Endothelial cell of umbilical vein (primary cell): ENCODE measurements around the gene PLB1.

Source experiments
- CTCF ChIP-seq, 2 donors: IDR thresholded peaks; 1 replicate in 1 of 2; 2 replicates in 1 of 2; pipeline ENCODE4 v1.5.1; 2011; ENCODE audit warnings: low read length in 2 of 2, mild to moderate bottlenecking in 2 of 2, moderate library complexity in 2 of 2, control low read depth in 1 of 2, inconsistent platforms in 1 of 2, low read depth in 1 of 2; ENCODE audit not compliant: insufficient read depth in 1 of 2; ENCODE audit errors: extremely low read depth in 1 of 2
- EZH2 ChIP-seq: IDR thresholded peaks from 2 replicates; pipeline ENCODE4 v1.6.1; 2012; ENCODE audit warnings: borderline replicate concordance, low read depth, mild to moderate bottlenecking, moderate library complexity, low read length, inconsistent platforms; ENCODE audit not compliant: severe bottlenecking
- FOS ChIP-seq: IDR thresholded peaks from 2 replicates; pipeline ENCODE4 v1.6.1; 2011; ENCODE audit warnings: mild to moderate bottlenecking, low read length, moderate library complexity, borderline replicate concordance; ENCODE audit not compliant: insufficient read depth
- GATA2 ChIP-seq: IDR thresholded peaks from 2 replicates; pipeline ENCODE4 v1.7.0; 2011; ENCODE audit warnings: low read depth, mild to moderate bottlenecking, moderate library complexity, mixed read lengths, low read length; ENCODE audit not compliant: insufficient read length, insufficient read depth
- JUN ChIP-seq: IDR thresholded peaks from 2 replicates; pipeline ENCODE4 v1.6.1; 2011; ENCODE audit warnings: borderline replicate concordance, low read depth; ENCODE audit not compliant: insufficient read length, insufficient read depth
- MAX ChIP-seq: IDR thresholded peaks from 2 replicates; pipeline ENCODE4 v1.6.1; 2011; ENCODE audit not compliant: insufficient read depth, insufficient read length
- MYC ChIP-seq: IDR thresholded peaks from one replicate; pipeline ENCODE4 v1.6.1; 2011; ENCODE audit warnings: mild to moderate bottlenecking, low read depth, low read length
- POLR2A ChIP-seq: IDR thresholded peaks from 2 replicates; pipeline ENCODE4 v1.6.1; 2012; ENCODE audit warnings: low read depth, mild to moderate bottlenecking, control low read depth, low read length
- POLR2AphosphoS5 ChIP-seq: IDR thresholded peaks from 2 replicates; pipeline ENCODE4 v1.6.1; 2012; ENCODE audit warnings: low read depth, mild to moderate bottlenecking, control low read depth, low read length, moderate library complexity; ENCODE audit not compliant: insufficient read depth

GRCh38 chr2:28678944-28679343 lies 183.1 kb downstream of the PLB1 start:
- TF ChIP-seq CTCF (IDR thresholded peaks at IDR 0.05; ENCODE audit: extremely low read depth in 1 of 2, insufficient read depth in 1 of 2, low read depth in 1 of 2, low read length in 2 of 2), result no peak
- no peak for TF ChIP-seq POLR2A
- no peak for TF ChIP-seq POLR2AphosphoS5
- TF ChIP-seq EZH2, result no peak
- no peak for TF ChIP-seq MAX
- no peak for TF ChIP-seq FOS
- TF ChIP-seq JUN, result no peak
- no peak for TF ChIP-seq MYC
- TF ChIP-seq GATA2, result no peak
